Spleen (tissue), 11 donors: ENCODE data around the gene BCL2. TPM values are rescaled to one million over a fixed set of nuclear protein-coding genes. Genes with fewer than 3 reads are reported as not detected.

ENCODE experiments used
- DNase-seq: peaks from one replicate; pipeline ENCODE4 v3.0.0-alpha.2; 2020
- H3K27ac ChIP-seq, 8 donors: fragments of 200-600 bp; sonication (generic) in 7 of 8; 1 replicate in 4 of 8; 2 replicates in 4 of 8; pipeline versions ENCODE4 v1.5.0 to v1.8.0; 2016 to 2021; ENCODE audit warnings: inconsistent platforms in 4 of 8, mild to moderate bottlenecking in 4 of 8, moderate library complexity in 1 of 8
- H3K27me3 ChIP-seq, 7 donors: fragments of 200-600 bp; sonication (generic) in 6 of 7; replicated peaks in 1 of 7; 1 replicate in 4 of 7; 2 replicates in 3 of 7; pipeline versions ENCODE4 v1.5.0 to v1.8.0; 2016 to 2021; ENCODE audit warnings: inconsistent platforms in 3 of 7, mild to moderate bottlenecking in 1 of 7
- H3K36me3 ChIP-seq, 6 donors: fragments of 200-600 bp; sonication (generic) in 5 of 6; 1 replicate in 4 of 6; 2 replicates in 2 of 6; pipeline versions ENCODE4 v1.5.0 to v1.8.0; 2016 to 2021; ENCODE audit warnings: inconsistent platforms in 2 of 6
- H3K4me1 ChIP-seq, 6 donors: fragments of 200-600 bp; sonication (generic) in 5 of 6; 1 replicate in 3 of 6; 2 replicates in 3 of 6; pipeline versions ENCODE4 v1.5.0 to v1.8.0; 2016 to 2021; ENCODE audit warnings: inconsistent platforms in 3 of 6
- H3K4me3 ChIP-seq, 8 donors: fragments of 200-600 bp; sonication (generic) in 7 of 8; 1 replicate in 4 of 8; 2 replicates in 4 of 8; pipeline versions ENCODE4 v1.5.0 to v1.8.0; 2016 to 2021; ENCODE audit warnings: inconsistent platforms in 4 of 8, mild to moderate bottlenecking in 4 of 8, moderate library complexity in 2 of 8
- H3K9me3 ChIP-seq, 8 donors: fragments of 200-600 bp; sonication (generic) in 7 of 8; 1 replicate in 4 of 8; 2 replicates in 4 of 8; pipeline versions ENCODE4 v1.5.0 to v1.8.0; 2016 to 2021; ENCODE audit warnings: inconsistent platforms in 4 of 8
- CTCF ChIP-seq, 11 experiments: fragments of 200-600 bp in 7 of 11; fragments of 450-650 bp in 4 of 11; sonication (generic) in 4 of 11; IDR thresholded peaks in 8 of 11; conservative IDR thresholded peaks in 3 of 11; 1 replicate in 7 of 11; 2 replicates in 4 of 11; pipeline versions ENCODE4 v1.4.0 to v1.8.0; 2016 to 2021; ENCODE audit warnings: antibody characterized with exemption in 11 of 11, inconsistent platforms in 4 of 11, mild to moderate bottlenecking in 1 of 11
- POLR2A ChIP-seq, 3 donors: fragments of 450-650 bp; IDR thresholded peaks; one replicate each; pipeline ENCODE4 v1.5.1; 2017; ENCODE audit warnings: antibody characterized with exemption in 3 of 3, mild to moderate bottlenecking in 1 of 3
- POLR2AphosphoS5 ChIP-seq, 3 donors: sonication (generic); formaldehyde crosslinking; IDR thresholded peaks; one replicate each; pipeline ENCODE4 v1.5.1; 2017; ENCODE audit warnings: antibody characterized with exemption in 3 of 3
- WGBS, 5 donors: extraction: QIAGEN DNeasy Blood & Tissue Kit in 3 of 5; methylation state at CpG; one replicate each; pipeline versions ENCODE4 v1.1.5 to v1.1.7; 2013 to 2018; 5-methylcytosine and 5-hydroxymethylcytosine counted together
- intact Hi-C: fragments of 100-400 bp; cut with DNase I; formaldehyde crosslinking; loops from one replicate; pipeline ENCODE4 v1.15.0; 2023; ENCODE audit warnings: low total_unique reads
- polyA plus RNA-seq, 3 donors: library from polyadenylated mRNA; stranded (reverse); fragments of 200-250 nt; gene quantifications; one replicate each; pipeline ENCODE4 v1.2.1, GENCODE V29; 2013
- total RNA-seq, 7 donors: library from RNA; depleted of rRNA in 3 of 7; stranded (reverse); fragments of >200 nt in 3 of 7; fragmentation: NEBNext Ultra II Directional in 4 of 7; extraction: Animal tissue kit (Norgen Biotek cat#: 25700) in 4 of 7; gene quantifications; one replicate each; pipeline versions ENCODE4 v1.1.0 to v1.2.1, GENCODE V29; 2016 to 2021
- donor health status: healthy with polysubstance abuse.
- donor health status: DM: no; HTN: no; CAD: no; lungs with moderate emphysema.
- donor health status: DM: no; HTN: no; CAD: no.
- donor health status: Bipolar disorder and iron deficiency.
- donor health status: healthy.
- donor health status: DM: no; HTN: no; CAD: no.
- donor health status: DM: yes; HTN: yes; CAD: no.

BCL2 gene
- total and polyA plus RNA-seq, 10 donors = 9.6 to 112 (median 69.1) TPM

GRCh38 chr18:63158012-63158631 is 161.4 kb downstream of the BCL2 start:
- intact Hi-C loops = no loop called here
- Histone ChIP-seq H3K36me3 (no peaks in the 10 kb centered on the region), H3K4me1 (peaks cover 53 to 100% (median 89%) of the 10 kb centered on the region in 6 donors), H3K4me3 (peak overlapping the region in 1 of 8 donors; percentile 40), H3K9me3 (no peaks in the 10 kb centered on the region), H3K27me3 (no peaks in the 10 kb centered on the region), H3K27ac (peak overlapping the region; percentile 73 to 94 (median 88))
- WGBS, 5 donors = 53 to 70% (median 64%) methylated on average over 7 of the region's 7 CpGs
- TF ChIP-seq POLR2A (IDR thresholded peaks at IDR 0.05) = no peak
- TF ChIP-seq CTCF (IDR thresholded peaks at IDR 0.05 in 8 of 11, conservative IDR thresholded peaks at IDR 0.05 in 3 of 11) = no peak
- TF ChIP-seq POLR2AphosphoS5 (IDR thresholded peaks at IDR 0.05) = no peak
- DNase-seq = no peak

DNA sequence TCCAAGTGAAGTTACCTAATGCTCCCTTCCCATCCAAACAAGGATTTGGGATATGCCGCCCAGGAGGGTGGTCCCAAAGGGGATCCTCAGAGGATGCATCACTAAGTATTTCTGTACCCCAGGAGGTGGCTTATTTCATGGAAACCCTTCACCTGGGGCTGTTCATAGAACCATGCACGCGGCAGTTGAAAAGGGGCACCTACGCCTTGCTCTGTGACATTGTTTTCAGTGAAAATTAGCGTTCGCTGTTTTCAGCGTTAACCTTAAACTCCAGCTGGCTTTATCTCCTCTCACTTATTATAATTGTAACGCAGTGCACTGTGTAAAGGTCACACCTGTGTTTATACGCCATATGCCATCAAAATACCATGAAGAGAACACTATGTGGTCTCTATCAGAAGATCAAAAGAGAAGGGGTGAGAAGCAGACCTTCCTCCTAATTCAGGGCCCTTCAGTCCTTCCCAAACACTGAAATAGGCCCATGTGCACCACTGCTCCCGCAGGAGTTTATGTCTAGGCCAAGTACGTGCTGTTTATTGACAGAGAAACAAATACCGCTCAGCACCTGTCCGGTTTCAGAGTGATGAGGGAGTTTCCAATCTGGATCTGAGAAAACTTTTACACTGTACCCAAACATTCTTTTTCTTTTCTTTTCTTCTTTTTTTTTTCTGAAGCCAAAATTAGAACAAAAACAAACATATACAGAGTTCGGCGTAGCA is 162.1 kb downstream of the BCL2 start:
- 64 to 79% (median 74%) methylated on average over 15 of the region's 15 CpGs for WGBS, 5 donors
- TF ChIP-seq POLR2AphosphoS5 (IDR thresholded peaks at IDR 0.05) (peak in 1 of 3 donors; percentile 39), CTCF (IDR thresholded peaks at IDR 0.05 in 8 of 11, conservative IDR thresholded peaks at IDR 0.05 in 3 of 11) (no peak)
- H3K4me3 ChIP-seq = peak overlapping the region in 1 of 8 donors; percentile 40
- H3K9me3 ChIP-seq = no peaks in the 10 kb centered on the region
- intact Hi-C loops = no loop called here
- H3K36me3 ChIP-seq = no peaks in the 10 kb centered on the region
- no peaks in the 10 kb centered on the region for H3K27me3 ChIP-seq
- H3K27ac ChIP-seq = peak overlapping the region; percentile 73 to 94 (median 88)
- DNase-seq = no peak
- peaks cover 49 to 100% (median 85%) of the 10 kb centered on the region in 6 donors for H3K4me1 ChIP-seq

DNA sequence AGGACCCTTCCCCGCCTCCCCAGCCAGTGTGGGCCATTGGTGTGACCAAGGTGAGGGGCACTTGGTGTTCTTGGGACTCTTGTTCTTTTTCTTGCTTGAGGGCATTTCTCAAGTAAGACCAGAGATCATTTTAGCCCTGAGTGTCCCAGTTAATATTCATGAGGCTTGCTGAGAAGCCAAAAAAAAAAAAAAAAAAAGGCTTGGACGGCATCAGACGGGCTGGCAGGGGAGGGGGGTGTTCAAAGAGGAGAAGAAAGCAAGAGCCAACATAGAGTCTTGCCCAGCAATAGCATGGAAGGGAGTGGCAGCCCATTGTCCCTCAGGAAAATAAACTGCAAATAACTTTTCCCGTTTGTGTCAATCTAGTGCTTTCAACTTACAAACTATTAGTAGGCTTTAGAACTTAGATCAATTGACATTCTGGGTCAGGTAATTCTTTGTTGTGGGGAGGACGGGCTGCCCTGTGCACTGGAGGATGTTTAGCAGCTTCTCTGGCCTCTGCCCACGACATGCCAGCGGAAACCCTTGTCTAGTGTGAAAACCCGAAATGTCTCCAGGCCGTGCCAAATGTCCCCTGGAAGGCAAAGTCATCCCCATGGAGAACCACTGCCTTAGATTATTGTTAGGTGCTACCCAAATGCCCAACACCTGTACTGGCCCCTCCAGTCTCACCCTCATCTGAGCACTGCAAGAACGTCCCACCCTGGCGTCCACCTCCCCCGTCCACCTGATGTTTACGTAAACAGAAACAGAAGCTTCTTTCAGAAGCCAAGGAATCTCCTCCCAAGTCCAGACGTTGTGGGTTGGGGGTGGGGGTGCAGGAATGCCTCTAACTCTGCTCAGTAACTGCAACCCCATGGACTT is 163.4 kb downstream of the BCL2 start:
- Histone ChIP-seq H3K4me3 (peak overlapping the region in 5 of 8 donors; percentile 24 to 64 (median 28)), H3K9me3 (no peaks in the 10 kb centered on the region), H3K27ac (peak overlapping the region; percentile 50 to 94 (median 88)), H3K27me3 (no peaks in the 10 kb centered on the region), H3K4me1 (peaks cover 37 to 100% (median 78%) of the 10 kb centered on the region in 6 donors), H3K36me3 (no peaks in the 10 kb centered on the region)
- 65 to 72% (median 69%) methylated on average over 14 of the region's 14 CpGs for WGBS, 5 donors
- intact Hi-C loops = no loop called here
- TF ChIP-seq POLR2A (IDR thresholded peaks at IDR 0.05) = no peak
- TF ChIP-seq POLR2AphosphoS5 (IDR thresholded peaks at IDR 0.05) = peak in 2 of 3 donors; percentile 6 to 10
- no peak for TF ChIP-seq CTCF (IDR thresholded peaks at IDR 0.05 in 8 of 11, conservative IDR thresholded peaks at IDR 0.05 in 3 of 11)
- DNase-seq = no peak
